NCI-H2107 treated with DMSO at 0.1 percent for 48 hours (cell line): ENCODE data around the gene FAR2.

Experiments
- DNase-seq: peaks from one replicate; lab custom pipeline; 2025; ENCODE audit not compliant: unreplicated experiment; lab: John Stamatoyannopoulos, UW

Gene FAR2

DNA sequence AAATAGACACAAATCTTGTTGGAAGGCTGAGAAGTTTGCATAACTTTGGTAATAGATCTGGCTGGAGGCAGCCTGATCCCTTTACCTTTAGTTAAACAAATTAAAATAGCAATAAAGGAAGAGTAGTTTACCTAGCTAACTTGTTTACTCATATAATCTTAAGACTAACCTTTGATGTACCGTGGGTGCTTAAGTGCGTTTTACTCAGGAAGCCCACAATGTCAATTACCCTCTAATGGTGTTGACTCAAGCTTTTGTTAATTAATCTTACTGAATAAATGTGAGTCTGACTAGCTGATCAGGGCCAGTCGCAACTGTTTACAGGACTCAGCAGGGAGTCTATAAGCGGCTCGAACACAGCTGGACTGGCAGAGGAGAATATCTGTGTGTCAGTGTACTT, 51.5 kb downstream of the FAR2 start:
- peak; percentile 11 for DNase-seq

DNA sequence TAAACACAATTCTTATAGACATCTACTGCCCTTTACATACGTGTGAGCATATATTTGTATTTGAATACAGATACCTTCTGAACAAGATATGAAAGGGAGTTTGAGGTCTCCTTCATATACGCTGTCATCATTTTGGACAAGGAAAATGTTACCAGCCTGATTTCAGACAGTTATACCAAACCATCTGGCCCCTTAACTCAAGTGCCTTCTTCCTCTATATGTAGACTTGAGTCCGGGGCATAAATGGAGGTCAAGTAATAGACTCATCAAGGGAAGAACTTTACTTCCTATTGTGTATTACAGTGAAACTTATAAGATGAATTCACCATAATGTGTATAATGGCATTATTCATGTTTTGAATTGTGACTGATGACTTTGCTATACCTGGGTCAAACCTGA, 52.2 kb downstream of the FAR2 start:
- no peak for DNase-seq

DNA sequence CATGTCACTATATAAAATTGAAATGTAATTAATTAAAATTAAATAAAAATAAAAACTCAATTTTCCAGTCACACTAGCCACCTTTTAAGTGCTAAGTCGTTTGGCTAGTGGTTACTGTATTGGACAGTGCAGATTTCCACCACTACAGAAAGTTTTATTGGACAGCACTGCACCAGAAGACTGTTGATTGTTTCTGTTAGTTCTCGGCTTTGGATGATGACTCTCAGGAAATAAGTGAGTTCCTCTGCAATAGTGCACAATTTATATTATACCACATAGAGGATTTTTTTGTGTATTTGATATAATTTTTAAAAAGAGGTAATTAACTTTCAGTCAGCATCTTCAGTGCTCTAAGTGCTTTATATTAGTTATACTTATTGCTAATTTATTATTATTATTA, 52.7 kb downstream of the FAR2 start:
- no peak for DNase-seq

DNA sequence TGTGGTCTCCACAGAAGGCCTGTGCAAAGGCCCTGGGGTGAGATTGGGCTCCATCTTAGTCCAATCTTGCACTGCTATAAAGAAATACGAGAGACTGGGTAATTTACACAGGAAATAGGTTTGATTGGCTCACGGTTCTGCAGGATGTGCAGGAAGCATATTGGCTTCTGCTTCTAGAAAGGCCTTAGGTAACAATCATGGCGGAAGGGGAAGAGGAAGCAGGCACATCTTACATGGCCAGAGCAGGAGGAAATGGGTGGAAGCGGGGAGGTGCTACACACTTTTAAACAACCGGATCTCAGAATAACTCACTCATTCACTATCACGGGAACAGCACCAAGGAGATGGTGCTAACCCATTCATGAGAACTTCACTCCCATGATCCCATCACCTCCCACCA, 55.4 kb downstream of the FAR2 start:
- no peak for DNase-seq

DNA sequence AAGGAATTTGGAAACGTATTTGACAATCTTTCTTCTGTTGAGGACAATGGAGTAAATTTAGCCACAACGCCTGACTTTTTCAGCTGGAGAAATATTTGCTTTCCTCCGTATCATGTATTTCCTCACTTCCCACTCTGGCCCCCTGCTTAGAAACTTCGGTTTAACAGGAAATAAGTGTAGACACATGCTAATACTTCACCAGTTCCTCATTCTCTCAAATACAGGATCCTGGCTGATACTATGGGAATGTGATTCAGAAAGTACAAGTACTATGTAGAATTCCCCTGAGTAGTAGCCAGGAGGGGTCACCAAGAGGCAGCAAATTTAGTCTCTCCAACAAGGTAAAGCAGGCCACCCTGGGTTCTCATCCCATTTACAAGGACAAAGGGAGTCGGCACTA, 58.0 kb downstream of the FAR2 start:
- DNase-seq = no peak

DNA sequence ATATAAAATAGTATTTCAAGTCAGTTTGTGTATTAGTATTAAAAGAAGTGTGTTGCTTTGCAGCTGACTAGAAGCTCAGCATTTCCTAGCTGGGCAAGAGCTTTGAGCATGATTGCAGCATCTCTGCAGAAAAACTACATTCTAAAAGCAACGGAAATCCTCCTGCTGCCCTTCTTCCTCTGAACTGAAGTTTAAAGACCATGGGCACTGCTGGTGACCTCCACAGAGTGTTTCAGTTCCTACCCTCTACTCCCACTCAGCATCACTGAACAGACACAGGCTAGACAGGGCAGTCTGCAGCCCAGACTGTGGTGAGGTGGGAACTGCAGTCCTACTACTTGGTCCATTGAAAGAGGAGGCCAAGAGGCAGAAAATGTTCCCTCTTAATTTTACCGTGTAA, 59.0 kb downstream of the FAR2 start:
- no peak for DNase-seq

DNA sequence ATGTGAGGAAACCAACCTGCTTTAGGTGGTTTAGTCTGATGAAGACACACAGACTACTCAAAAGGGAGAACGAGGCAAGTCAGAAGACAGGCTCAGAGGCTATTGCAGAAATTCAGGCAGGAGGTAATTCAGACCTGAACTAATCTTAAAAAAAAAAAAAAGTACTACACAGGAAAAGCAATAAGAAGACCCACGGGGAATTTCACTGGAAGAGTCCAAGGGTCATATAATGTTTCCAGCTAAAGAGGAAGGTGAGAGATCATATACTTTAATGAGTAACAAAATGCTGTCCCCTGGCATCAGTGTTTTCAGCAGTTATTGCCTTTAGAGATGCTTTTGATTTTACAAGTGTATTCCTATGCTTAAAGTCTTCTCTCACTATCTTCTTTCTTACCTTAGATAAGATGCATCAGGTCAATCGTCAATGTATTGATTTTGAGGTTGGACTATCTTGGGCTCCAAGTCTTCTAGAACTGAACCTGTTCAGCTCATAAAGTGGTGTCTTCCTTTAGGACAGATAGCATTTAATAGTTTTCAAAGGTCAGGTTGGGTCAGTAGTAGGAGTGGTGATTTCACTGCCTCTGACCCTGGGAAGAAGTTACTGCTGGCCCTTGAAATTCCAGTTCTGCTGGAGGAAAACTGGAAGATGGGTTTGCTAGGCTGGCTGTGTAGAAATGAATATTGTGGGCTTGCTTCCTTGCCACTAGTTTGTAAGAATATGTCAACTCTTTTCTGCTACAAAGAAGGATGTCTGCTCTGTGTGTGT, 60.0 kb downstream of the FAR2 start:
- no peak for DNase-seq

DNA sequence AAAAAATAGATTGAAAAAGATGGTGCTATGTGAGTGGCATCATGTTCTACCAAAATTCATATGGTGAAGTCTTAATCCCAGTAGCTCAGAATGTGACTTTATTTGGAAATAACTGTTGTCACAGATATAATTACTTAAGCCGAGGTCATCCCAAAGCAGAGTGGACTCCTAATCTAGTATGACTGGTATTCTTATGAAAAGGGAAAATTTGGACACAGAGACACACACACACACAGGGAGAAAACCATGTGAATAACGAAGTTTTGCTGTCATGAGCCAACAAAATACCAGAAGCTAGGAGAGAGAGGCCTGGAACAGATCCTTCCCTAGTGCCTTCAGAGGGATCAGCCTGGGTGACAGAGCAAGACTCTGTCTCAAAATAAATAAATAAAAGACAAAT, 62.6 kb downstream of the FAR2 start:
- no peak for DNase-seq

DNA sequence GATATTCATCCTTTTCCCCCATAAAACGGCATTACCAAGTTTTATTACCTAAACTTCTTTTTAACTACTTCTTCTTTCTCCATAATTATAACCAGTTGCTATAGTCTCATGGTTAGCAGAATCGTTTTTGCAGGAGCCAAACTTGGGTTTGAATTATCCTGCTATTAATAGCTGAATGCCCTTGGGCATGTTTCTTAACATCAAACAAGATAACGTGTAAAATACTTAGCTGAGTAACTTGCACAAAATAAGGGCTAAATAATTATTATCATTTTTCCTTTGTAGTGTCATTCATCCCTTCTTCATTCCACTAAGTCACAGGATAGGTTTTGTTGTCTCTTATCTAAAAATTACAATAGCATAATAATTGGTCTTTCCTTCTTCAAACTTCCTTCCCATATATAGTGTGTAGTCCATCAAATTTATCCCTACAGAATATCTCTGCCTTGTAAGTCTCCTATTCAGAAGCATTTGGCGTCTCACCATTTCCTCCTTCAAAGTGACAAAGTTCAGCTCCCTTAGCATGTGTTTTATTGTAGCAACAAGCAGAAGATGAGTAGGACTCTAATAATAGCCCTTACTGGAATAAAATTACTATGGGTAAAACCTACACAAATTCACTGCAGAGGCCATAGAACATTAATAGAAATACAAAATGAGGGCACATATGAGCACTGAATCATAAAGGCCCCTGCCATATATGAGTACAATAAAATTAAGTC, 63.8 kb downstream of the FAR2 start:
- DNase-seq = no peak

DNA sequence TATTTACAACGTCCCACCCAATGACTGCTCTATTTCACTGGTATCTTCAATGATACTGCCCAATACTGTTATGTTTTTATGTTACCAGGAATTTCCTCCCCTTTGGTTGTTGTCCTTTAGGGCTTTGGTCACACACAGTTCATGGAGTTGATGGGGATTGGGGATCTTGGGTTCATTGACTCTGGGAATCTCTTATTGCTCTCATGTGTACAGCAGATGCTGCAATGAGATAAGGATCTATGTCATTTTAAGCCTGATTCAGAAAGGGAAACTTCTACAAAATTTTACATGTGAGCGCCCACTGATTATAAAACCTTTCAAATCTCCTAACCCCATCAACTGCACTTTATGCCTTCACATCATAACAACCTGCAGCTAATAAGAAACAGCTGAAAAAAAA, 67.2 kb downstream of the FAR2 start:
- no peak for DNase-seq

DNA sequence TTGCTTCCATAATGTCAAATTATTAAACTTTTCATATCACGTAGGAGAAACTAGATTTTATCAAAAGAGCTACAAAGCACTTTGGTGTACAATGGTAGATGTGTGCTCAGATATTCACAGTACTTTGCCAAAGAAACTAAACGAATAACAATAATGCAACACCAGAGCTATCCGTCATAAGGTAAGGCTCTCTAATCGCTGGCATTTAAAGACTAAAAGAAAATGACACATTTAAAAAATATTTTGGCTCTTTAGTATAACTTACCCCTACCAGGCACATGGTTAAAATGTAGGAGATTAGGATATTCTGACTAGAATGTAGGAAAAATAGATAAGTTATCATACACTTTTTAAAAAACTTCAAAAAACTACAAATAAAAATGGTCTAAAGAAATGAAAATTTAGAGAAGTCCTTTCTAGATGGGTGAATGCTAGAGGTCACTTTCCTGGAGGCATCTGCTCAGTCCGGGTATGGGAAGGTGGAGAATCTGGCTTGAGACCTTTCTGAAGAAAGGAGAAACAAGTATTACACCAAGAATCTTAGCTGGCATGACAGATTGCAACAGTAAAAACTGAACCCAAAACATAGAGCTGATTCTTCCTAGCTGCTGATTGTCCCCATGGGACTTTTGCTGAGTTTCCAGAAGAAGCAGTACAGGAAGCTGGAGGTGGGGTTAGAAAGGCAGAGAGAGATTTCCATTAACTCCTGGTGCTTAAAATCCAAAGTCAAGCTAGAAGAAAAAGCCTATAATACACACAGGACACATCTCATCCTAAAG, 67.9 kb downstream of the FAR2 start:
- no peak for DNase-seq

DNA sequence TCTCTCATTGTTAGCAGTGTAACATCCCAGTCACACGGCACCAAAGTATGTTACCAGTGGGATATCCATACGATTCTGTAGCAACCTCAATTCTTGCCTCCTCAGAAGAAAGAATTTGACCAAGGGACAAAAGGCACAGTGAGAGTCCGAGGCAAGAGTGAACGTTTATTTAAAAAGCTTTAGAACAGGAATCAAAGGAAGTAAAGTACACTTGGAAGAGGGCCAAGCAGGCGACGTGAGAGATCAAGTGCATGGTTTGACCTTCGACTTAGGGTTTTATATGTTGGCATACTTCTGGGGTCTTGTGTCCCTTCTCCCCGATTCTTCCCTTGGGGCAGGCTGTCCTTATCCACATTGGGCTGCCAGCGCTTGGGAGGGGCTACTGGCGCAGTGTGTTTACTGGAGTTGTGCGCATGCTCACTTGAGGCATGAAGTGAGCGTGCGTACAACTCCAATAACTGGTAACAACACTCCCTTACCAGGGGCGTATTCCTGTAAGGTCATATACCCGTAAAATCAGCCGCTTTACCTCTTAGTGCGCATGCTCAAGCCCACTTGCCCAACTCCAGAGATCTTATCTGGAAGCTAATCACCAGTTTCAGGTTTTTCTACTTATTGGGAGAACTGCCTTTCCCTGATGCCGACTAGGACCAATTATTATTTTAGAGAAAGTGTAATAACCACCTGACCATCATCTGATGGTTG, 71.7 kb downstream of the FAR2 start:
- DNase-seq = no peak

DNA sequence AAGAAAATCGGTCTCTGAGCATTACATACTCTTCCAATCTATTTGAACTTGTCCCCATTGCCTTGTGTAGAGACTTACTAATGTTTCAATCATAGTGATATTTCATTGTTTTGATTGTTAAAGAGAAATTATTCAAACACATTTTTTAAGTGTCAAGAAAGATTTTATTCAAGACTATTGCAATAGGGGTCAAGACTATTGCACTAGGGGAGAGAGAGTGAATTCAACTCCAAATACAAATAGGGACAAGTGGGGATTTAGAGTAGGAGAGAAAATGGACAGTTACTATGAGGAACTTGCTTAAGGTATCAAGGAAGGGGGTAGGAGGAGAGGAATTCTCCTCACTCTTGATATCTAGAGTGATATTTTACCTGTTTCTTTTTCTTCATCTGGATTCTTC, 73.1 kb downstream of the FAR2 start:
- no peak for DNase-seq

DNA sequence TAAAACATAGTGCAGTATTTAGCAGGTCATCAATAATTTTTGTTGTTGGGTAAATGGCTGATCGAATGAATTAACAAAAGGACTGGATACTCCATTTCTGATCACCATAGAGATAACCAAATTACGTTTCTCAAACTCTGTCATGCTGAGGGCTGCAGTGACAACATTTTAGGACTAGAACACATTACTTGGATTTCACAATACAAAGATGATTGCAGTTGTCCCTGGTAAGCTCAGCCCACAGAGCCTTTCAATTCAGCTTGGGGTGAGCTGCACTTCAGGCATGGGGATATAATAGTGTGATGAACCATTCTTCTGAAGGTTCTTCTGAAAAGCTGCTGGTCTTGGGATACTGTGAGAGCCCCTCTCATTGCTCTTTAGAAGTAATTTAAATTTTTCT, 74.3 kb downstream of the FAR2 start:
- no peak for DNase-seq

DNA sequence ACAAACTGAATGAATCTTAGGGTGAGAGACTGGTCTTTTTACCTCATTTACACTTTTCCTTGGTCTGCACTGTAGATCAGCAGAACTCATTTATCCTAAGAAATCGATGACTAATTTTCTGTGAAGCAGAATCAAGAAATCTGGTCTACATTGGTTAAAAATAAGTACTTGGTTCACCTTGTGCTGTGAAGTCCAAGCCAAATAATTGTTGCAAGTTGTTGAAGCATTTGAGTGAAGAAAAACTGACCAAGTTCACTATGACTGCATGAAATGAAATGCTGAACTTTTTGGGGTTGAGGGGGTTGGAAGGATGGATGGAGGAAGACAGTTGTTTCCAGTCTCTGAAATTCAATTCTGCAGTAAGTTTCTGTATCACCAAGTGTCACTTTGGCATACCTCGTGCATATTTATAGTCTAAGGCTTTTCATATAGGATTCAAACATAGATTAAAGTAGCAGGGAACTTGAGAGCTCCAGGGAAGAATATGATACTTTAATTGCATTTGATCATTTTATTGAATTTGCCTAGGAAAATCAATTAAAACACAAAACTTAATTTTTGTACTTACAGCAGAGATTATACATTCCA, 75.0 kb downstream of the FAR2 start:
- DNase-seq = no peak

DNA sequence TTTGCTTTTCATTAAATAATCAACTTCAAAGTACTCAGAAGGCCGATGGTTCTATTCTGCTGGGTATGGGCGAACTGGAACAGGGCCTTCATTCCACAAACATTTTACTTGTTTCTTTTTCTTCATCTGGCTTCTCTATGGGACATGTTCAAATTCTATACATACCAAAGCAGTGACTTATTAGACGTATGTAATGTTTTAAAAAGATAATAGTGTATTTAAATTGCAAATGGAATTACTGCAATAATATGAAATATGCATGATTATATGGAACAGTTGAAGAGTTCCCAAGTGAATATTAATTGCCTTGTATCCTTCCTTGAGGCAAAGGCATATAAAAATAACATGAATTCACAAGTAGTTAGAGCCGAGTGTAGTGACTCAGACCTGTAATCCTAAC, 75.5 kb downstream of the FAR2 start:
- no peak for DNase-seq

DNA sequence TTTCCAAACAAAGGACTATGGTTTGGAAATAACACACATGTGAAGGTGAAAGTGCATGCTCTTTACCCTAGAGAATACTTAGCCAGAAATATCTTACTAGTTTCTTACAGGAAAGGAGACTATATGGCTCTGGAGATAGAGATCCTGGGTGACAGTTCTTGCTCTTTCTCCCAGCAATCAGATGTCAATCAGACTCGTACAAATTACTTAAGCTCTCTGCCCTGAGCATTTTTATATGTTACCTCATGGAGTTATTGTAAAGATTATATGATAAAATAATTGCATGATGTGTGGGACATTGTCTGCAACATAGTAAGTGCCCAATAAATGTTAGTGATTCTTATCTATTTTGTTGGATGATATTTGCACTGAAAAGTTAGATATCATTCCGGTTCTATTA, 76.8 kb downstream of the FAR2 start:
- DNase-seq = no peak

DNA sequence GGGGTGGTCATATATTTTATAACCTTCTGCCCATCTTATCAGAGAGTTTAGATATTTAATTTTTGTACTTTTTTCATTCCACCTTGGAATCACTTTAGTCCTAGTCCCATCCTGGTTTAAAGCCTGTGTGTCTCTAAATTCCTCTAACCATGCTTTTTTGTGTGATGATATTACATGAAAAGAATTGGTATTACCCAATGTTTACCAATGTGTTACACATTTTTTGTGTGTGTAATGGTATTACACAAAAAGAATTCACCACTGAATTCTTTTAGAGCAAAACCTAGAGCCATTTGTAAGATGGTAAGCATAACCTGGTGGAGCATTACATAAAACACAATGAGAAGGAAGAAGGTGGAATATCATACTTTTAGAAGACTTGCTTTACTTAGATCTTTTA, 77.5 kb downstream of the FAR2 start:
- no peak for DNase-seq

DNA sequence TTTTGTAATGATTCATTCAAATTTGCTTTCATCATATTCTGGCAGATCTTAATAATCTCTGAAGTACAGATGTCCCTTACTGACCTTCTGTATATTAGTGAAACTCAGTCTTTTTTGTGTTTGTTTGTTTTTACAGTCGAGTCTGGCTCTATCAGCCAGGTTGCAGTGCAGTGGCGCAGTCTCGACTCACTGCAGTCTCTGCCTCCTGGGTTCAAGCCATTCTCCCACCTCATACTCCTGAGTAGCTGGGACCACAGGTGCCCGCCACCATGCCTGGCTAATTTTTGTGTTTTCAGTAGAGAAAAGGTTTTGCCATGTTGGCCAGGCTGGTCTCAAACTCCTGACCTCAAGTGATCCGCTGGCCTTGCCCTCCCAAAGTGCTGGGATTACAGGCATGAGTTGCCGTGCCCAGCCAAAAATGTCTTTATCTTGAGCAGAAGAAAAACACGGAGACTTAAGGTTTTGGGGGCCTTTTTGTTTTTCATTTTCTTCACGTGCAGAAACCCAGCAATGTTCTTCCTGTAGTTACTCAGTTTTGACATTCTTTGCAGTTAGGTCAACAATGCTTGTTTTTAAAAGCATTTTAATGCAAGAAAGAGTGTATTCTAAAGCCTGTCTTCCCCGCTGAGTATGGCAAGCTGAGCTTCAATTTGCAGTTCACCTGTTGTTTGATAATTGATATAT, 79.5 kb downstream of the FAR2 start:
- no peak for DNase-seq

DNA sequence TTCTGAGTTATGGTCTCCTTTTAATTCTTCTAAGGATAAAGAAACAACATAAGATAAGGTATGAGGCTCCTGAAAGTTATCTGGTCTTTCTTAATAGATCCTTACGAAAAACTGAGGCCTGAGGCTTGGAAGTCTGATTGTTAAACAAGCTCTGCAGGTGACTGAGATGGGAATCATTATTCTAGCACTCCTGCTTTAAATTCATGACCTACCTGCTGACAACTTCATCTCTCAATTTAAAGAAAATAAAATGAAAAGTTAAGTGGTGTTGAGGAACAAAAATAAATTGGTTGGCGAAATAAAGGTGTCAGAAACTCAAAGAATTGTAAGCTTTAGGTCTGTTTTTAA, 80.1 kb downstream of the FAR2 start:
- DNase-seq = no peak

DNA sequence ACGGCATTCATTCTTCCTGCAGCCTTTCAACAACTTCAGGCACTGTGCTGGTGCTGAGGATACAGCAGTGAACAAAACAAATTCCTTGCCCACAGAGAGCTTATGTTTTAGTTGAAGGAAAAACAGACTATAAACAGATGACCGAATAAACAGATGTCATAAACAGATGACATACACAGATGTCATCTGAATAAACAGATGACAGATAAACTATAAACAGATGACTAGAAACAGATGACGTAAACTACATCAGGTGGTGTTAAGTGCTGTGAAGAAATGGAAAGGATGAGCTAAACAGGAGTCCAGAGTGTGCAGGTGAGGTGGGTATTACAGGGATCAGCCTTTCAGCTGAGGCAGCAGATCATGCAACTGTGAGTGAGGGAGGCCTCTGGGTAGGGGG, 80.9 kb downstream of the FAR2 start:
- DNase-seq = no peak
